ENCODE data around the gene KCNK17. TPM values are rescaled to one million over a fixed set of nuclear protein-coding genes. Genes with fewer than 3 reads are reported as not detected.

The KCNK17 gene
- total RNA-seq, 2 experiments from 2014 or later: not detected

DNA sequence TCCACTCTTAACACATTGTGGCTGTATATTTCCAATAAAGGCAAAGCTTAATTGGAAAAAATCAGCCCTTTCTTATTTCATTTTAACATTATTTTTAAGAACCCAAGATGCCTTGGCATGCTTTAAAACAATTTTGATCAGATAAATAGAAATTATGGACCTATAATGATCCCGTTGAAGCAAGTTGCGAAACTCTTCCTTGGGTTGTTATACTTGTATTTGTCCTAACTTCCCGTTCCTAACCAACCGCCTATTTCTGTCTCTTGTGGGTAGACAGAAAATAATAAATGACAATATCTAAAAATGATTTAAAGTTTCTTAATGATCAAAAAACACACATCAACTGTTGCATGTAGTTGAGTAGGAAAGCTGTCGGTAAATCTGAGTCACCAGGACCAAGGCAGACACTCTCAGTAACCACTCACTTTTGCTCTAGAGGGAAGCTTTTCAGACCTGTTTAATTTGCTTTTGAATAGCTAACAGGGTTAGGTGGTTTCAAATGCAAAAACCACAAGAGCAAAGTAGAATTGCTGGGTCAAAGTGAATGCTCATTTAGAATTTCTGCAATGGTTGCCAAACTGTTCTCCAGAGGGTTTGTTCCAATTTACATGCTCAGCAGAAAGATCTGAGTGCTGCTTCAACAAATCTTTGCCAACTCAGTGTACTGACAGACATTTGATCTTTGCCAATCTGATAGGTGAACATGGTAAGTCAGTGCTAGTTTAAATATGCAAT lies 50.7 kb downstream of the KCNK17 start:
- H2AFZ ChIP-seq (ENCODE audit: low read length): no peak overlapping the region
- H3K4me2 ChIP-seq (ENCODE audit: low read length): no peak overlapping the region
- no peaks in the 10 kb centered on the region for H3K9me3 ChIP-seq (ENCODE audit: low read length)
- ChIA-PET CTCF (ENCODE audit: unreplicated experiment) (no interaction called here), POLR2A (interaction anchor here (1.0 kb wide), 1 partner anchor 22 kb away, joined by 3 read pairs; no protein-coding TSS in a partner anchor)
- H3K4me1 ChIP-seq (ENCODE audit: insufficient read depth, low read length, poor library complexity, severe bottlenecking): no peaks in the 10 kb centered on the region
- H3K27ac ChIP-seq (ENCODE audit: low read depth, low read length, poor library complexity, severe bottlenecking): no peak overlapping the region
- no peaks in the 10 kb centered on the region for H3K36me3 ChIP-seq (ENCODE audit: insufficient read depth, low read length)
- no peaks in the 10 kb centered on the region for H3K9me2 ChIP-seq (ENCODE audit: insufficient read depth, low read length)
- intact Hi-C loops (cut with micrococcal nuclease; ENCODE audit: unreplicated experiment): no loop called here
- H4K20me1 ChIP-seq (ENCODE audit: insufficient read depth, low read length): no peaks in the 10 kb centered on the region
- DNase-seq (ENCODE audit: low spot score): no peak
- BruUV-seq (replicated peaks): no TSS peak
- H3K4me3 ChIP-seq (ENCODE audit: low read depth, low read length, poor library complexity, severe bottlenecking): no peak overlapping the region
- no peaks in the 10 kb centered on the region for H3K79me2 ChIP-seq (ENCODE audit: insufficient read depth, low read depth, low read length)
- TF ChIP-seq EZH2phosphoT487 (IDR thresholded peaks at IDR 0.05; ENCODE audit: borderline replicate concordance, low read depth, low read length): no peak
- TF ChIP-seq, protein P1, sequence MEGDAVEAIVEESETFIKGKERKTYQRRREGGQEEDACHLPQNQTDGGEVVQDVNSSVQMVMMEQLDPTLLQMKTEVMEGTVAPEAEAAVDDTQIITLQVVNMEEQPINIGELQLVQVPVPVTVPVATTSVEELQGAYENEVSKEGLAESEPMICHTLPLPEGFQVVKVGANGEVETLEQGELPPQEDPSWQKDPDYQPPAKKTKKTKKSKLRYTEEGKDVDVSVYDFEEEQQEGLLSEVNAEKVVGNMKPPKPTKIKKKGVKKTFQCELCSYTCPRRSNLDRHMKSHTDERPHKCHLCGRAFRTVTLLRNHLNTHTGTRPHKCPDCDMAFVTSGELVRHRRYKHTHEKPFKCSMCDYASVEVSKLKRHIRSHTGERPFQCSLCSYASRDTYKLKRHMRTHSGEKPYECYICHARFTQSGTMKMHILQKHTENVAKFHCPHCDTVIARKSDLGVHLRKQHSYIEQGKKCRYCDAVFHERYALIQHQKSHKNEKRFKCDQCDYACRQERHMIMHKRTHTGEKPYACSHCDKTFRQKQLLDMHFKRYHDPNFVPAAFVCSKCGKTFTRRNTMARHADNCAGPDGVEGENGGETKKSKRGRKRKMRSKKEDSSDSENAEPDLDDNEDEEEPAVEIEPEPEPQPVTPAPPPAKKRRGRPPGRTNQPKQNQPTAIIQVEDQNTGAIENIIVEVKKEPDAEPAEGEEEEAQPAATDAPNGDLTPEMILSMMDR (conservative IDR thresholded peaks at IDR 0.05; ENCODE audit: low read length): no peak

- Histone ChIP-seq H3K9me3 (ENCODE audit: low read length) (no peaks in the 10 kb centered on the region), H3K4me3 (ENCODE audit: low read depth, low read length, poor library complexity, severe bottlenecking) (no peak overlapping the region), H2AFZ (ENCODE audit: low read length) (no peak overlapping the region), H3K4me2 (ENCODE audit: low read length) (no peak overlapping the region), H3K27ac (ENCODE audit: low read depth, low read length, poor library complexity, severe bottlenecking) (no peak overlapping the region), H3K36me3 (ENCODE audit: insufficient read depth, low read length) (no peaks in the 10 kb centered on the region), H4K20me1 (ENCODE audit: insufficient read depth, low read length) (no peaks in the 10 kb centered on the region), H3K9me2 (ENCODE audit: insufficient read depth, low read length) (no peaks in the 10 kb centered on the region), H3K79me2 (ENCODE audit: insufficient read depth, low read depth, low read length) (no peaks in the 10 kb centered on the region), H3K4me1 (ENCODE audit: insufficient read depth, low read length, poor library complexity, severe bottlenecking) (no peaks in the 10 kb centered on the region)
- ChIA-PET POLR2A (interaction anchor here (0.9 kb wide), 1 partner anchor 15 kb away, joined by 3 read pairs; no protein-coding TSS in a partner anchor), CTCF (ENCODE audit: unreplicated experiment) (no interaction called here)
- TF ChIP-seq, protein P1 (conservative IDR thresholded peaks at IDR 0.05; ENCODE audit: low read length): no peak
- TF ChIP-seq EZH2phosphoT487 (IDR thresholded peaks at IDR 0.05; ENCODE audit: borderline replicate concordance, low read depth, low read length): no peak
- intact Hi-C loops (cut with micrococcal nuclease; ENCODE audit: unreplicated experiment): no loop called here
- no TSS peak for BruUV-seq (replicated peaks)
- no peak for DNase-seq (ENCODE audit: low spot score)
Measured at GRCh38 chr6:39261751-39262150, 52.5 kb downstream of the KCNK17 start.

GRCh38 chr6:39260953-39261352 lies 53.3 kb downstream of the KCNK17 start:
- H2AFZ ChIP-seq (ENCODE audit: low read length): no peak overlapping the region
- BruUV-seq (replicated peaks): no TSS peak
- ChIA-PET CTCF (ENCODE audit: unreplicated experiment) (no interaction called here), POLR2A (no interaction called here)
- no peaks in the 10 kb centered on the region for H3K9me2 ChIP-seq (ENCODE audit: insufficient read depth, low read length)
- no peak overlapping the region for H3K4me2 ChIP-seq (ENCODE audit: low read length)
- intact Hi-C loops (cut with micrococcal nuclease; ENCODE audit: unreplicated experiment): no loop called here
- no peaks in the 10 kb centered on the region for H3K36me3 ChIP-seq (ENCODE audit: insufficient read depth, low read length)
- H3K4me1 ChIP-seq (ENCODE audit: insufficient read depth, low read length, poor library complexity, severe bottlenecking): no peaks in the 10 kb centered on the region
- no peaks in the 10 kb centered on the region for H4K20me1 ChIP-seq (ENCODE audit: insufficient read depth, low read length)
- H3K27ac ChIP-seq (ENCODE audit: low read depth, low read length, poor library complexity, severe bottlenecking): no peak overlapping the region
- no peak for TF ChIP-seq EZH2phosphoT487 (IDR thresholded peaks at IDR 0.05; ENCODE audit: borderline replicate concordance, low read depth, low read length)
- TF ChIP-seq, protein P1 (conservative IDR thresholded peaks at IDR 0.05; ENCODE audit: low read length): no peak
- no peak overlapping the region for H3K4me3 ChIP-seq (ENCODE audit: low read depth, low read length, poor library complexity, severe bottlenecking)
- no peaks in the 10 kb centered on the region for H3K79me2 ChIP-seq (ENCODE audit: insufficient read depth, low read depth, low read length)
- no peak for DNase-seq (ENCODE audit: low spot score)
- H3K9me3 ChIP-seq (ENCODE audit: low read length): no peaks in the 10 kb centered on the region
